Left hindlimb (tissue), 1 donor: ENCODE measurements around the gene ADK.
"Not testable (repeated sequence)": the region's sequence is repeated elsewhere in the genome, so short reads cannot be mapped to it uniquely, and the experiment has no call there.

Experiments used
- DNase-seq: peaks from one replicate; pipeline ENCODE4 v3.0.0-alpha.2; 2018

Gene ADK

GRCh38 chr10:74150990-74151878 lies at the start of gene ADK:
ADK (plus strand) TSS chr10:74151221; CDS start chr10:74151279, 58 bp downstream.
- peak; percentile 100 for DNase-seq

- DNase-seq = no peak
Observed at GRCh38 chr10:74103560-74104258, 47.3 kb upstream of the ADK start.

- DNase-seq = no peak
Observed at GRCh38 chr10:74104480-74104879, 46.5 kb upstream of the ADK start.

GRCh38 chr10:74104996-74105395 lies 46.0 kb upstream of the ADK start:
- no peak for DNase-seq

- DNase-seq = no peak
Observed at GRCh38 chr10:74107391-74107790, 43.6 kb upstream of the ADK start.

GRCh38 chr10:74109452-74109851 lies 41.6 kb upstream of the ADK start:
- DNase-seq = no peak

- no peak for DNase-seq
Observed at GRCh38 chr10:74110120-74110519, 40.9 kb upstream of the ADK start.

GRCh38 chr10:74111799-74112198 lies 39.2 kb upstream of the ADK start:
- DNase-seq = no peak

GRCh38 chr10:74113546-74113945 lies 37.5 kb upstream of the ADK start:
- DNase-seq = no peak

- DNase-seq = no peak
Observed at GRCh38 chr10:74114041-74114448, 37.0 kb upstream of the ADK start.

GRCh38 chr10:74117738-74118137 lies 33.3 kb upstream of the ADK start:
- DNase-seq = no peak

GRCh38 chr10:74118804-74119203 lies 32.2 kb upstream of the ADK start:
- no peak for DNase-seq

GRCh38 chr10:74120911-74121310 lies 30.1 kb upstream of the ADK start:
- DNase-seq = no peak

- DNase-seq = no peak
Observed at GRCh38 chr10:74121368-74121767, 29.7 kb upstream of the ADK start.

- DNase-seq = no peak
Observed at GRCh38 chr10:74122060-74122459, 29.0 kb upstream of the ADK start.

- DNase-seq = no peak
Observed at GRCh38 chr10:74123081-74123480, 27.9 kb upstream of the ADK start.

- no peak for DNase-seq
Observed at GRCh38 chr10:74133923-74134820, 16.8 kb upstream of the ADK start.

- no peak for DNase-seq
Observed at GRCh38 chr10:74135452-74135851, 15.6 kb upstream of the ADK start.

- no peak for DNase-seq
Observed at GRCh38 chr10:74137992-74138391, 13.0 kb upstream of the ADK start.

- not testable (repeated sequence) for DNase-seq
Observed at GRCh38 chr10:74138596-74138995, 12.4 kb upstream of the ADK start.

GRCh38 chr10:74139981-74140380 lies 11.0 kb upstream of the ADK start:
- DNase-seq = no peak

GRCh38 chr10:74140553-74140952 lies 10.5 kb upstream of the ADK start:
- no peak for DNase-seq

GRCh38 chr10:74145133-74145532 lies 5.9 kb upstream of the ADK start:
- DNase-seq = no peak
